Ishikawa (cell line): ENCODE data around the gene RNF186.

Experiments used
- CEBPB ChIP-seq: IDR thresholded peaks from 2 replicates; pipeline ENCODE4 v1.6.1; 2012
- CREB1 ChIP-seq: IDR thresholded peaks from 2 replicates; pipeline ENCODE4 v1.6.1; 2012; ENCODE audit warnings: low read depth
- EGR1 ChIP-seq: IDR thresholded peaks from 2 replicates; pipeline ENCODE4 v1.6.1; 2012
- EP300 ChIP-seq: IDR thresholded peaks from 2 replicates; pipeline ENCODE4 v1.6.1; 2012; ENCODE audit warnings: borderline replicate concordance
- FOXM1 ChIP-seq: IDR thresholded peaks from 2 replicates; pipeline ENCODE4 v1.6.1; 2012; ENCODE audit warnings: low read depth, borderline replicate concordance
- NFIC ChIP-seq: IDR thresholded peaks from 2 replicates; pipeline ENCODE4 v1.6.1; 2012
- RAD21 ChIP-seq: IDR thresholded peaks from 2 replicates; pipeline ENCODE4 v1.6.1; 2012; ENCODE audit warnings: low read depth
- REST ChIP-seq: IDR thresholded peaks from 2 replicates; pipeline ENCODE4 v1.6.1; 2012; ENCODE audit warnings: low read depth, mild to moderate bottlenecking
- TAF1 ChIP-seq: IDR thresholded peaks from 2 replicates; pipeline ENCODE4 v1.6.1; 2012; ENCODE audit warnings: low read depth, mild to moderate bottlenecking
- TCF12 ChIP-seq: IDR thresholded peaks from 2 replicates; pipeline ENCODE4 v1.6.1; 2012; ENCODE audit warnings: low read depth
- TEAD4 ChIP-seq: IDR thresholded peaks from 2 replicates; pipeline ENCODE4 v1.6.1; 2012
- USF1 ChIP-seq: IDR thresholded peaks from 2 replicates; pipeline ENCODE4 v1.6.1; 2012
- YY1 ChIP-seq: IDR thresholded peaks from 2 replicates; pipeline ENCODE4 v1.6.1; 2012; ENCODE audit warnings: low read depth
- ZBTB7A ChIP-seq: IDR thresholded peaks from 2 replicates; pipeline ENCODE4 v1.6.1; 2012; ENCODE audit warnings: low read depth
- TF ChIP-seq, protein P1 (sequence below): IDR thresholded peaks from 2 replicates; pipeline ENCODE4 v1.6.1; 2012

RNF186 gene

GRCh38 chr1:19814244-19814661 lies 830 bp downstream of the RNF186 start:
- TF ChIP-seq USF1 (no peak), ZBTB7A (no peak), REST (no peak), TAF1 (no peak), YY1 (no peak), CEBPB (no peak), FOXM1 (no peak), EGR1 (no peak), TCF12 (no peak)

GRCh38 chr1:19813643-19813960 lies 1.5 kb downstream of the RNF186 start:
- TF ChIP-seq TEAD4 (no peak), YY1 (no peak), NFIC (no peak), CREB1 (no peak), EP300 (no peak), ZBTB7A (no peak), RAD21 (no peak), TAF1 (no peak), CEBPB (no peak), EGR1 (no peak), REST (no peak), USF1 (no peak), FOXM1 (no peak), TCF12 (no peak)
- TF ChIP-seq, protein P1, sequence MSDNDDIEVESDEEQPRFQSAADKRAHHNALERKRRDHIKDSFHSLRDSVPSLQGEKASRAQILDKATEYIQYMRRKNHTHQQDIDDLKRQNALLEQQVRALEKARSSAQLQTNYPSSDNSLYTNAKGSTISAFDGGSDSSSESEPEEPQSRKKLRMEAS: no peak

- TF ChIP-seq TAF1: no peak
- no peak for TF ChIP-seq REST
- TF ChIP-seq RAD21: no peak
- TF ChIP-seq EGR1: no peak
- no peak for TF ChIP-seq USF1
- no peak for TF ChIP-seq YY1
Observed at GRCh38 chr1:19812875-19813642, 2.0 kb downstream of the RNF186 start.

- TF ChIP-seq YY1 (0 out of 2 replicates have a peak, but pooled peaks have one; percentile 36), RAD21 (peak; percentile 57; the same call in 1 of the 2 replicates), TAF1 (no peak)
Observed at GRCh38 chr1:19811206-19811851, 3.8 kb downstream of the RNF186 start.
